GM19099 (cell line): ENCODE results near the gene FAM216B.

Source experiments
- POLR2A ChIP-seq: IDR thresholded peaks from 3 replicates; pipeline ENCODE4 v1.6.1; 2011; ENCODE audit warnings: low read depth; ENCODE audit not compliant: insufficient read length; ENCODE audit errors: extremely low read depth

Gene FAM216B

GRCh38 chr13:42760951-42761350 is 20.4 kb upstream of the FAM216B start:
- TF ChIP-seq POLR2A, result no peak

DNA sequence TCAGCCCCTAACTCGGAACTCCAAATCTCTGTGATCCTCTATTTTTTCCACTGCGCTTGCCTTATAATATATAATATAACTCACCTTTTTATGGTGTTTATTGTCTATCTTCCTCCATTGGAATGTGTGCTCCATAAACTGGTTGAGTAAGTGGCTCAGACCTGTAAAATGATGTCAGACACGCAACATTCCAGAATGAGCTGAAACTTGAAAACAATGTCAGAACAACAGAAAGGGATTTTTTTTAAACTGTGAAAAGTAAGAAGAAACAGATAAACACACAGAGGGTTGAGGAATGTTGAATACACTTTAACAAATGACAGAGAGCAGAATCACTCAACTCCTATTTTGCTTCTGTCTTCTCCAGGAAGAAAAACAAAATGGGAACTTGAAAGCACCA is 19.1 kb upstream of the FAM216B start:
- TF ChIP-seq POLR2A, result no peak

DNA sequence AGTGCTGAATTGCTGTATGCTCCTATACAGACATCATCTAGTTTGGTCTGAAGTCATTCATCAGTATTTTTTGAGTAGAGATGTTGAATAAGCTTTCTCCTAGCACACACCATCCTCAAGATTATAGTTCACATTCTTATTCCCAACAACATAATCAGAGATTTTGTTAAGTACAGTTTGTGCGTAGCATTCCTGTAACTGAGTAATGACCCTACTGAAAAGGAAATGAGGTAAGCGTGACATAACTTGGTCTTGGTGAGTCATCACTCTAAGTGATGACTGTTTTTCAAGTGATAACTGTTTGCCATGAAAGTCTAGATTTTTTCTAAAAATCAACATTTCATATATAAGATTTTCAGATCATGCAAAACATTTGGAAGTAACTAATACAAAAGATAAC is 18.5 kb upstream of the FAM216B start:
- no peak for TF ChIP-seq POLR2A

DNA sequence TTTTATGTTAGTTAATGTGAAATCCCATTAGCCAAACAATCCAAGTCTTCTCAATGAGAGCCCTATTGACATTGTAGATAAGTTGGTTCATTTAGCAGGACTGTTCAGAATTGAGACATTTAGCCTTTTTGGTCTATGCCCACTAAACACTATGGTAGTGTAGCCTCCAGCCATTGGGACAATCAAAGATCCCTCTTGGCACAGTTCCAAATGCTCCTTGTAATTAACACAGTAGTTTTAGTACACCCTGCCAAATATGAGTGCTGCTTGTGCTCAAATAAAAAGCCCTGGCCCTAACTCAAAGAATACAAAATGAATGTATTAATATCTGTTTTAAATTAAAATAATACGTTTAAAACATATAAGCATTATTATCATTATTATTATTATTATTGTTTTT is 15.4 kb upstream of the FAM216B start:
- no peak for TF ChIP-seq POLR2A

DNA sequence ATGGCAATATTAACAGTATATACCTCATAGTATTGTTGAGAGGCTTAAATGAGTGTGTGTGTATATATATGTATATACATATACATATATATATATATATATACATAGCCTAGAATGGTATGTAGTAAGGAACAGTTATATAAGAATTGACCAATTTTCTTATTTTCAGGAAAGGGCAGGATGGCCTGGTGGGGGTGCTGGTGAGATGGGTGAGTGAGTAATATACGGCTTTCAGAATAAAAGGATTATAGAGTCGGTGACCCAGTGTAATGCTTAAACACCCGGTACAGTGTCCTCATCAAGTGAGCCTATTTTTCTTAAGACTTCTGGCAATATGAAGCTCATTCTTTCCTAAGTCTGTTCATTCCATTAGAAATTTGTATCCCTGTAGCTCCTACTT is 11.7 kb upstream of the FAM216B start:
- TF ChIP-seq POLR2A, result no peak

- no peak for TF ChIP-seq POLR2A
Observed at GRCh38 chr13:42777467-42777866, 3.9 kb upstream of the FAM216B start.

GRCh38 chr13:42780044-42780443 is 1.3 kb upstream of the FAM216B start:
- no peak for TF ChIP-seq POLR2A

DNA sequence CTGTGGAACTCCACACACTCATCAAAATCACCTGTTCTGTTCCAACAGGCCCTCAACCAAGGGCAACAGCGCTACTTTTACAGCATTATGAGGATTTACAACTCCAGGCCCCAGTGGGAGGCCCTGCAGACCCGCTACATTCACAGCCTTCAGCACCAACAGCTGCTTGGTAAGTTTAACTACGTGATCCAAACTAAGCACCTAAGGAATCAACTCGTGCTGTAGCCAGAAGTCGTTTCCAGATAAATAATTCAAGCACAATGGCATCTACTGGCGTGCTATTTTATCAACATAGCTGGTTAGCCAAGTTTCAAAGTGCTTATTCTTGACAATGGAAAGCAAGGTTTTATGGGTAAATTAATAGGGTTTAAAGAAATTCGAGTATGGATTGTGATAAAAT is 5.3 kb downstream of the FAM216B start:
- TF ChIP-seq POLR2A, result no peak

GRCh38 chr13:42788601-42789000 is 7.2 kb downstream of the FAM216B start:
- no peak for TF ChIP-seq POLR2A

GRCh38 chr13:42792154-42792553 is 10.8 kb downstream of the FAM216B start:
- no peak for TF ChIP-seq POLR2A

DNA sequence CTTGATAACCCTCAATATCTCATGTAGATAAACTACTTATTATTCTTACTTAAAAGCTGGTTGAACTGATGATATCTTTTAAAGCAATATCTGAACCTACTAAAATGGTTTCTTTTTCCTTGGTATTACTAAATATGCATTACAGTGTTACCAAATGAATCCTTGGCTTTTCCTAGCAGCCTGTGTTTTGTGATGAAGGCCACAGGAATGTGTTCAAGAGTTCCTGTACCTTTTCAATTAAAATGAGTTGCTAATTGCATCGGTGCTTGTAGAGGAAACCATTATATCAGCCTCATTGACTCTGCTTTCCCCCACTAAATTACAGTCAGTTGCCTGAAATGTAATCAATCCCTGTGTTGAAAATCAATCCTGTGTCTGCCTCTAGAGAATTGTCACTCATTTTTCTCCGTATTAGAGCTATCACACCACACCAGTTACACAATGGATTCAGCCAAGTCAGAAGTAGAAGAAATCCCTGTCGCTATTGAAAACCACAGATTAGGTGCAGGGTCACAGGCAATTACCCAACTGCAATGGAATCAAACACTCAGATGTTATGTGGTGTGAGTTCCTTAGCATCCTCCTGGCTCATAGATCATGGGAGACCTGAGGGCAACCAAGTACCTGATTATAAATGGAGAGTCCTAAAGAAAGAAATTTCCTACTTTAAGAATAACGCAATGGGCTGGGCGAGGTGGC is 13.3 kb downstream of the FAM216B start:
- no peak for TF ChIP-seq POLR2A

- TF ChIP-seq POLR2A, result no peak
Observed at GRCh38 chr13:42795666-42796065, 14.3 kb downstream of the FAM216B start.

- no peak for TF ChIP-seq POLR2A
Observed at GRCh38 chr13:42796747-42797356, 15.5 kb downstream of the FAM216B start.

GRCh38 chr13:42798118-42798517 is 16.7 kb downstream of the FAM216B start:
- no peak for TF ChIP-seq POLR2A

DNA sequence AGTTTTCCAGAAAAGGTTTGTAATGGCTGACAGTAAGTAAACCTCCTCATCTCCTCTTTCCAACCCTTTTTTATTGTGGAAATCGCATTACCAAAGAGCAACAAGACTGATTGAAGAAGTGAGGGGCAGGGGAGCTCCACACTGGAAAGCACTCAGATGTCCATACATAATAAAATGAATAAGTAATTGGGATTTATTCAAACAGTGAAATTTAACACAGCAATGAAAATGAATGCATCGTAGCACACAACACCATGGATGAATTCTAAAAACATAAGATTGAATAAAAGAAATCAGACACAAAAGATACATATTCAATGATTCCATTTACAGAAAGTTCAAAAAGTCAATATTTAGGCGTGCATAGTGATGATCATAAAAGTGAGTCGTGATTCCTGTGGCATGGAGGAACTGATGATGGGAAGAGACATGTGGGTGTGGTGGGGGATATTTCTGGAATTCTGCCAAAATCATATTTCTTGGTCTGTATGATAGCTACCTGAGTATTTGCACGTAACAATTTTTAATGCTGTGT is 18.8 kb downstream of the FAM216B start:
- no peak for TF ChIP-seq POLR2A

DNA sequence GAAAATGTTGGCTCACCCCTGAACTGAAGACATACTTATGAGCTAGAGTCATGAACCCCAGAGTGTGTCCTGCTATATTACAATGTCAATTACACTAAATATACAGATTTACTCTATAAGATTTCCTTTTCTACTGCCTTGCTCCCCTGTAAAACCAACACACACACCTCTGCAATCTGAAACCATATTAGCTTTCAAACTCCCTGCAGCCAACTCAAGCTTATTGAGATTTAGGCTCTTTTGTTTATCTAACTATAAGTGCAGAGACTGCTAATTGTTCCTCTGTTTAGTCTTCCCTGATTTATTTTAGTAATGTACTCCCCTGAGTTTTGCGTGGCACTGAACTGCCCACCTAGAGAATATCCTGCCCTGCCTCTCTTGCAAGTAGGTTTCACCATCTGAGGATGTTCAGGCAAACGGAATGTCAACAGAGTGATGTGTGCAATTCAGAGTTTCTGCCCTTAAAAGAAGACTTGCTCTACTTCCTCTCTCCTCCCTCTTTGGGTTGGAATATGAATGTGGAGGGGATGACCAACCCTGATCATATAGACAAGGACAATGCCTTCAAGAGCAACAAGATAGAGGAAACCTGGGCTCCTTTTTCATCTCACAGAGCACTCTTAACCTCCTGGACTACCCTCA is 22.3 kb downstream of the FAM216B start:
- TF ChIP-seq POLR2A, result no peak
